Activated CD4-positive, alpha-beta T cell treated with anti-CD3 and anti-CD28 coated beads, Interleukin-2, amount 10 ng/mL, durations not matched to agents 24 days and 14 days (primary cell): ENCODE data around the gene JCAD. TPM values are rescaled to one million over a fixed set of nuclear protein-coding genes. Genes with fewer than 3 reads are reported as not detected.

Experiments
- DNase-seq: peaks from one replicate; pipeline ENCODE4 v3.0.0; 2022
- H3K27ac Mint-ChIP-seq: one replicate; pipeline ENCODE4 v1.8.0; 2022; ENCODE audit warnings: mild to moderate bottlenecking, mixed read lengths
- H3K27me3 Mint-ChIP-seq: one replicate; pipeline ENCODE4 v1.8.0; 2022; ENCODE audit warnings: mixed read lengths
- H3K36me3 Mint-ChIP-seq: one replicate; pipeline ENCODE4 v1.8.0; 2022; ENCODE audit warnings: low read depth, mild to moderate bottlenecking, mixed read lengths
- H3K4me1 Mint-ChIP-seq: one replicate; pipeline ENCODE4 v1.8.0; 2021; ENCODE audit warnings: mixed read lengths
- H3K4me3 Mint-ChIP-seq: one replicate; pipeline ENCODE4 v1.8.0; 2022; ENCODE audit warnings: mild to moderate bottlenecking, moderate library complexity, mixed read lengths
- H3K9me3 Mint-ChIP-seq: one replicate; pipeline ENCODE4 v1.8.0; 2021; ENCODE audit warnings: mixed read lengths
- intact Hi-C: fragments of 100-400 bp; cut with micrococcal nuclease; formaldehyde crosslinking; loops from one replicate; pipeline ENCODE4 v1.15.1; 2023
- total RNA-seq: library from RNA; stranded (reverse); gene quantifications from 2 replicates; pipeline ENCODE4 v1.2.3, GENCODE V29; 2022

The JCAD gene
- total RNA-seq, 1 donor from 2014 or later = 0.21 TPM

GRCh38 chr10:30062090-30062489 lies 2.7 kb upstream of the JCAD start:
- H3K4me3 Mint-ChIP-seq = no peak overlapping the region
- DNase-seq = no peak
- no peaks in the 10 kb centered on the region for H3K36me3 Mint-ChIP-seq
- H3K27ac Mint-ChIP-seq = no peak overlapping the region
- peaks cover 69% of the 10 kb centered on the region for H3K27me3 Mint-ChIP-seq
- intact Hi-C loops = no loop called here
- H3K4me1 Mint-ChIP-seq = peaks cover 4% of the 10 kb centered on the region
- no peaks in the 10 kb centered on the region for H3K9me3 Mint-ChIP-seq

GRCh38 chr10:30058570-30059132 lies 735 bp downstream of the JCAD start:
- intact Hi-C loops = loop anchor here (10.0 kb wide), 1 partner anchor 54 kb away; no protein-coding TSS in a partner anchor
- Mint-ChIP-seq H3K4me3 (peak overlapping the region; percentile 46), H3K9me3 (no peaks in the 10 kb centered on the region), H3K4me1 (peaks cover 4% of the 10 kb centered on the region), H3K36me3 (no peaks in the 10 kb centered on the region), H3K27ac (no peak overlapping the region), H3K27me3 (peaks cover 79% of the 10 kb centered on the region)
- no peak for DNase-seq

GRCh38 chr10:30057894-30058556 lies 1.4 kb downstream of the JCAD start:
- Mint-ChIP-seq H3K4me3 (peak overlapping the region; percentile 46), H3K9me3 (no peaks in the 10 kb centered on the region), H3K27ac (no peak overlapping the region), H3K27me3 (peaks cover 73% of the 10 kb centered on the region), H3K4me1 (peaks cover 4% of the 10 kb centered on the region), H3K36me3 (no peaks in the 10 kb centered on the region)
- intact Hi-C loops = loop anchor here (10.0 kb wide), 1 partner anchor 53 kb away; no protein-coding TSS in a partner anchor
- DNase-seq = no peak

- peaks cover 68% of the 10 kb centered on the region for H3K27me3 Mint-ChIP-seq
- DNase-seq = no peak
- H3K27ac Mint-ChIP-seq = no peak overlapping the region
- H3K4me1 Mint-ChIP-seq = peaks cover 4% of the 10 kb centered on the region
- H3K36me3 Mint-ChIP-seq = no peaks in the 10 kb centered on the region
- H3K4me3 Mint-ChIP-seq = no peak overlapping the region
- intact Hi-C loops = loop anchor here (10.0 kb wide), 1 partner anchor 53 kb away; no protein-coding TSS in a partner anchor
- H3K9me3 Mint-ChIP-seq = no peaks in the 10 kb centered on the region
Measured at GRCh38 chr10:30057421-30057841, 2.0 kb downstream of the JCAD start.

DNA sequence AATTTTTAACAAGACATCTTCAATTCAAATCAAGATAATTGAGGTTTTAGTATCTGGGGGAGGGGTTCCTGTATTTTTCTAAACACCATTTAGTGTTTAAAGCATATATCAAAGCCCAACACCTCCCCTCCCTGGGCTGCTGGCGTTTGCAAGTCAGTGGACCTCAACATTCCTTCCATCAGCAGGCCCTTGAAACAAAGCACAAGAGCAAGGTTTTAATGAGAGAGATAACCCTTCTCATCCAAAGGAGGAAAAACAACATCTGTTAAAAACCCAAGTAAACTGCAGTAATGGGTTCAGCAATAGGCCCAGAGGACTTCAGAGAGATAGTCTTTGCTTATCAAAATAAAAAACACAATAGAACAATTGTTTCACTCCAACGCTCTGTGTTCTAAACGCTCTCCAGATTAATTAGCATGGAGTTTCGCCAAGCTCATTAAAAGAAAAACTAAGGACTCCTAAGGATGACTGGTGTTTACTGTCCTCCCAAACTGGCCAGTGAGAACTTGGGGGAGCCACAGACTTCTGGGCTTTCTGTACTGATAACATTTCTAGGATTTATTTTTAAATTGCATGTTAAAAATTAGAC lies 2.5 kb downstream of the JCAD start:
- no peaks in the 10 kb centered on the region for H3K9me3 Mint-ChIP-seq
- H3K4me3 Mint-ChIP-seq = no peak overlapping the region
- intact Hi-C loops = loop anchor here (10.0 kb wide), 1 partner anchor 52 kb away; no protein-coding TSS in a partner anchor
- no peaks in the 10 kb centered on the region for H3K36me3 Mint-ChIP-seq
- H3K4me1 Mint-ChIP-seq = peaks cover 4% of the 10 kb centered on the region
- no peak overlapping the region for H3K27ac Mint-ChIP-seq
- DNase-seq = no peak
- H3K27me3 Mint-ChIP-seq = peaks cover 68% of the 10 kb centered on the region

DNA sequence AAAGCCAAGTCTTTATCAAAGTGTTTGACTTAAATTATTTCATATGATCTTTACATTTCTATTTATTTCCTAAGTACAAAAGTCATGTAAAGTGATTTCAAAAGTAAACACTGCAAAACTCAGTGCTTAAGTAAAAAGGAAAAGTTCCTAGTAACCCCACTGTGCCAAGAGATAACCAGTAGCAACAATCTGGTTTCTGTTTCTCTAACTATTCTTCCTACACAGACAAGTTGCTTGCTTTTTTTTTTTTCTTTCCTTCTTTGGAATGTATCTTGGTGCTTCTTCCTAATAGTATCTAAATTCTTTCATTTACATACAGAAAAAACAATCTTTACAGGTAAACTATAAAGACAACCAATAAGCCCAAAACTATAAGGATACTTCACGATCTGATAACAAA lies 3.1 kb downstream of the JCAD start:
- H3K4me3 Mint-ChIP-seq = no peak overlapping the region
- H3K36me3 Mint-ChIP-seq = no peaks in the 10 kb centered on the region
- DNase-seq = no peak
- intact Hi-C loops = loop anchor here (10.0 kb wide), 1 partner anchor 51 kb away; no protein-coding TSS in a partner anchor
- no peak overlapping the region for H3K27ac Mint-ChIP-seq
- H3K4me1 Mint-ChIP-seq = peaks cover 4% of the 10 kb centered on the region
- no peaks in the 10 kb centered on the region for H3K9me3 Mint-ChIP-seq
- H3K27me3 Mint-ChIP-seq = peaks cover 65% of the 10 kb centered on the region

DNA sequence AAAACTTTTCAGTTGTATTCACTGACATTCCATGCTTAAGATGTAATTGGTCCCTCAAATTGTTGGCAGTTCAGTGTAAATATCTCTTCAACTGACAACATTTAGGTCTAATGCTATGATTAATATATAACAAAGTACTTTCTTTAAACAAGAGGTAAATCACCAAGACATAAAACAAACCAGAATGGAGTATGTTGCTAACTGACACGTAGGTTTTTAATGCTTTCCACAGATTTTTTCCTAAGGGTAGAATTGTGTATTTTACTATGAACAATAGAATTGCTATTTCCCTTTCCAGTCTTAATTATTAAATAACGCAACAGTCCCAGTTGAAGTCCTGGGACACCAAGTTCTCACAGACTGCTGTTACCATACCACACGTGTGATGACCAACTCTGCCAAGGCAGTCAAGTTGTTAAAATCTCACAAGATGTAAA lies 4.1 kb downstream of the JCAD start:
- no peak overlapping the region for H3K27ac Mint-ChIP-seq
- peaks cover 4% of the 10 kb centered on the region for H3K4me1 Mint-ChIP-seq
- no peak overlapping the region for H3K4me3 Mint-ChIP-seq
- H3K36me3 Mint-ChIP-seq = no peaks in the 10 kb centered on the region
- no peaks in the 10 kb centered on the region for H3K9me3 Mint-ChIP-seq
- H3K27me3 Mint-ChIP-seq = peaks cover 63% of the 10 kb centered on the region
- intact Hi-C loops = loop anchor here (10.0 kb wide), 1 partner anchor 50 kb away; no protein-coding TSS in a partner anchor
- DNase-seq = no peak

DNA sequence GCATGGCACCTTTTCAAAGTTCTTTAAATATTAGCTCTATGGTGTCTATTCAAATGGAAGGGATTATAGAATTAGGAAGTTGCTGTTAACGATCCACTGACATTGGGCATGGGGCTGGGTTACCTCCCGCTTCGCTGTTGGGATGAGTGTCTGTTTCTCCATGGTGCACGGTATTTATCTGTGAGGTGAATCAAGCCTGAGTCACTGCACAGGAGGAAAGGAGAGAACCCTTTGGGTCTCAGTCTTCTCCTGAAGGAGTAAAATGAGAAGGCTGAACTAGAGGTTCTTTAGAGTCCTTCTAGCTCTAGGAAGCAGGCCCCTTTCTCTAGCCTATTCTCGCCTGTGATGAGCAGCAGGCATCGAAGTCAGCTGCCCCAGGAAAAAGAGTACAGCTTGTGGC lies 7.3 kb downstream of the JCAD start:
- peaks cover 21% of the 10 kb centered on the region for H3K4me1 Mint-ChIP-seq
- no peaks in the 10 kb centered on the region for H3K36me3 Mint-ChIP-seq
- no peak for DNase-seq
- H3K27ac Mint-ChIP-seq = no peak overlapping the region
- intact Hi-C loops = loop anchor here (10.0 kb wide), 1 partner anchor 47 kb away; no protein-coding TSS in a partner anchor
- H3K27me3 Mint-ChIP-seq = peaks cover 51% of the 10 kb centered on the region
- no peak overlapping the region for H3K4me3 Mint-ChIP-seq
- H3K9me3 Mint-ChIP-seq = no peaks in the 10 kb centered on the region

- intact Hi-C loops = loop anchor here (10.0 kb wide), 1 partner anchor 46 kb away; no protein-coding TSS in a partner anchor
- DNase-seq = no peak
- peaks cover 42% of the 10 kb centered on the region for H3K27me3 Mint-ChIP-seq
- no peaks in the 10 kb centered on the region for H3K9me3 Mint-ChIP-seq
- H3K27ac Mint-ChIP-seq = no peak overlapping the region
- H3K36me3 Mint-ChIP-seq = no peaks in the 10 kb centered on the region
- H3K4me1 Mint-ChIP-seq = peaks cover 21% of the 10 kb centered on the region
- no peak overlapping the region for H3K4me3 Mint-ChIP-seq
Measured at GRCh38 chr10:30051220-30051619, 8.2 kb downstream of the JCAD start.

DNA sequence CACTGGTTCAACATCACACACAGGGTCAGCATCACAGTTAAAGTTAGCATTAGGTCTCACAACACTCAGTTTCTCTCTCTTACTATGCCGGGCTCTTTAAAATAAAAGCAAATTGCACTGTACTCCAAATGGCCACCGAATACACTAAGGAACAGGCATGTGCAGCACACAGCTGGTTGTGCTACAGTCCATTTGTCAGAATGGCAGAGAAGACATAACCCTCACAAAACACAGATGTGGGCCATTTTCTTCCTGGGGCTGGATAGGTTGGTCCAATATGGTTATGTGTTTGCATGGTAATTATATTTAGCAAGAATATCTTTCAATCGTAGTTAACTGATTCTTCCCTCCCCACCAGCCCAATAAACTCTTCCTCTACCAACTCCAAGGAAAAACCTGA lies 9.0 kb downstream of the JCAD start:
- Mint-ChIP-seq H3K4me1 (peaks cover 23% of the 10 kb centered on the region), H3K9me3 (no peaks in the 10 kb centered on the region), H3K27ac (no peak overlapping the region), H3K36me3 (no peaks in the 10 kb centered on the region), H3K27me3 (peaks cover 40% of the 10 kb centered on the region), H3K4me3 (no peak overlapping the region)
- no peak for DNase-seq
- intact Hi-C loops = loop anchor here (10.0 kb wide), 1 partner anchor 46 kb away; no protein-coding TSS in a partner anchor

- Mint-ChIP-seq H3K4me1 (peaks cover 26% of the 10 kb centered on the region), H3K36me3 (no peaks in the 10 kb centered on the region), H3K9me3 (no peaks in the 10 kb centered on the region), H3K4me3 (peak overlapping the region; percentile 63), H3K27me3 (peaks cover 36% of the 10 kb centered on the region), H3K27ac (peak overlapping the region; percentile 21)
- DNase-seq = peak; percentile 74
- intact Hi-C loops = loop anchor here (1.0 kb wide), 1 partner anchor 22 kb away; no protein-coding TSS in a partner anchor
Measured at GRCh38 chr10:30048768-30049517, 10.4 kb downstream of the JCAD start.

DNA sequence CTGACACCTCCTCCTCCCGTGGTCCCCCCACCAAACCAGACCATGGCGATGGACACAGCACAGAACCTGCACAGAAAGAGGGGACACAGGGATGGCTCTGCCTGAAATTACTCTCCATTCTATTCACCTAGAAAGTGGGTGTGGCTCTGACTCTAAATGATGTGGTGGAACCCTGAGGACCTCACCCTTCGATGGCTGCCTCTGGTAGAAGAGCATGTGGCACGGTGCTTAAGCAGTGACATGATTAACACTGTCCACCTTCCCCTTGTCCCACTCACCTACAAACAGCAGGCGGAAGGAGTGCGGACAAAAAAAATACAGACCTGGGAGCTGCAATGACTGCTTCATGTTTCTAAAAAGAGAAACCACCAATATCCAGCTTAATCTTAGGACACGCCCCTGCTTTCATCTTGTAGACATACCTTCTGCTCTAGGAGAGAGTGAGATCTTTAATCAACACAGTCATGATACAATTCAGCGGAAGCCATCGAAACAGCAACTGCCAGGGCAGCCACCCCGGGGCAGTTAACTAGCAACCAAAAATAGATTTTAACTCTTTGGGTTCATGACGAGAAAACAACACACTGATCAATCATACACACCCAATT lies 11.4 kb downstream of the JCAD start:
- H3K4me1 Mint-ChIP-seq = peaks cover 28% of the 10 kb centered on the region
- intact Hi-C loops = loop anchor here (1.0 kb wide), 1 partner anchor 21 kb away; no protein-coding TSS in a partner anchor
- H3K4me3 Mint-ChIP-seq = peak overlapping the region; percentile 63
- no peaks in the 10 kb centered on the region for H3K9me3 Mint-ChIP-seq
- H3K27me3 Mint-ChIP-seq = peaks cover 34% of the 10 kb centered on the region
- H3K27ac Mint-ChIP-seq = peak overlapping the region; percentile 51
- no peaks in the 10 kb centered on the region for H3K36me3 Mint-ChIP-seq
- peak; percentile 82 for DNase-seq

DNA sequence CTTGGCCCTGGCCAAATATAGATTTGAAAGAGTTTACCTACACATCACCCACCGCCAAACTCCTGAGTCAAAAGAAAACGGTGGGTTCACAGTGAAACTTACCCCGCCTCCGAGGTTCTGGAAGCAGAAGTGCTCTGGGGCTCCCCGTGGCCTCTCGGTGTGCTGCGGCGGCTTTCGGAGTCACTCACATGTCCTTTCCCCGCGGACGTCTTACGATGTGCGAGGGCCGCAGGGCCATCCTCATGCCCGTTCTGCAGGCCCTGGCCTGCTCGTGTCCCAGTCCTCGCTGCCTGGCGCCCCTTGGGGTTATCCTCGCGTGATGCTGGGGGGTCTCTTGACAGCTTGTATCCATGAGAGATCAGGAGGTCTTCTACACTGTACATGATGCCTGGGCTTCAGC lies 12.0 kb downstream of the JCAD start:
- Mint-ChIP-seq H3K27ac (no peak overlapping the region), H3K9me3 (no peaks in the 10 kb centered on the region), H3K4me1 (peaks cover 28% of the 10 kb centered on the region), H3K4me3 (no peak overlapping the region), H3K27me3 (peaks cover 35% of the 10 kb centered on the region), H3K36me3 (no peaks in the 10 kb centered on the region)
- DNase-seq = no peak
- intact Hi-C loops = no loop called here
